Right lobe of liver (tissue), 6 donors: ENCODE data around the gene SHOC2. TPM values are rescaled to one million over a fixed set of nuclear protein-coding genes. Genes with fewer than 3 reads are reported as not detected.

Source experiments
- ATAC-seq, 4 donors: fragments of 200-7000 bp; cut with Tn5 transposase; one replicate each; pipeline ENCODE4 v1.9.1; 2020; ENCODE audit warnings: mild to moderate bottlenecking in 4 of 4, moderate library complexity in 4 of 4
- DNase-seq, 3 donors: peaks; one replicate each; pipeline ENCODE4 v3.0.0-alpha.2; 2020
- H3K27ac ChIP-seq, 3 donors: fragments of 200-600 bp; one replicate each; pipeline ENCODE4 v1.8.0; 2022
- H3K27me3 ChIP-seq, 2 donors: fragments of 200-600 bp; one replicate each; pipeline ENCODE4 v1.8.0; 2022
- H3K36me3 ChIP-seq, 4 donors: fragments of 200-600 bp; sonication (generic) in 1 of 4; one replicate each; pipeline versions ENCODE4 v1.5.1 to v1.8.0; 2017 to 2022; ENCODE audit warnings: control low read depth in 1 of 4
- H3K4me1 ChIP-seq, 4 donors: fragments of 200-600 bp; sonication (generic) in 1 of 4; one replicate each; pipeline versions ENCODE4 v1.5.1 to v1.8.0; 2017 to 2022; ENCODE audit warnings: control low read depth in 1 of 4
- H3K4me3 ChIP-seq, 3 donors: fragments of 200-600 bp; one replicate each; pipeline ENCODE4 v1.8.0; 2022
- H3K9me3 ChIP-seq, 4 donors: fragments of 200-600 bp; sonication (generic) in 1 of 4; one replicate each; pipeline versions ENCODE4 v1.5.1 to v1.8.0; 2017 to 2022; ENCODE audit warnings: control low read depth in 1 of 4
- POLR2A ChIP-seq: fragments of 450-650 bp; IDR thresholded peaks from one replicate; pipeline ENCODE4 v1.6.1; 2017; ENCODE audit warnings: antibody characterized with exemption, mild to moderate bottlenecking
- WGBS: methylation state at CpG from one replicate; pipeline ENCODE4 v1.1.6; 2018; ENCODE audit warnings: low coverage, low lambda C conversion rate; ENCODE audit not compliant: insufficient coverage; ENCODE audit errors: missing lambda C conversion rate; 5-methylcytosine and 5-hydroxymethylcytosine counted together
- intact Hi-C, 2 donors: fragments of 100-400 bp; cut with DNase I; formaldehyde crosslinking; loops; one replicate each; pipeline versions ENCODE4 v1.11.2 to v1.14.1; 2022
- total RNA-seq, 6 experiments: library from RNA; depleted of rRNA in 2 of 6; stranded (reverse); fragments of >200 nt in 2 of 6; fragmentation: NEBNext Ultra II Directional in 3 of 6; extraction: Animal tissue kit (Norgen Biotek cat#: 25700) in 3 of 6; gene quantifications; one replicate each; pipeline versions ENCODE4 v1.1.0 to v1.2.4, GENCODE V29; 2016 to 2023
- TF ChIP-seq, protein P1 (sequence below), 4 donors: fragments of 200-600 bp in 3 of 4; fragments of 450-650 bp in 1 of 4; IDR thresholded peaks; one replicate each; pipeline versions ENCODE4 v1.5.1 to v1.8.0; 2016 to 2022; ENCODE audit warnings: antibody characterized with exemption in 4 of 4, mild to moderate bottlenecking in 2 of 4
- donor health status: DM: no; HTN: yes; CAD: no.
- donor health status: DM: no; HTN: no; CAD: no.
- donor health status: DM: no; HTN: no; CAD: no.
- donor health status: DM: no; HTN: yes; CAD: no.
- donor health status: DM: no; HTN: yes; CAD: no.

SHOC2 gene
- total RNA-seq, 6 experiments from 2014 or later, result 16.0 to 28.6 (median 22.2) TPM

DNA sequence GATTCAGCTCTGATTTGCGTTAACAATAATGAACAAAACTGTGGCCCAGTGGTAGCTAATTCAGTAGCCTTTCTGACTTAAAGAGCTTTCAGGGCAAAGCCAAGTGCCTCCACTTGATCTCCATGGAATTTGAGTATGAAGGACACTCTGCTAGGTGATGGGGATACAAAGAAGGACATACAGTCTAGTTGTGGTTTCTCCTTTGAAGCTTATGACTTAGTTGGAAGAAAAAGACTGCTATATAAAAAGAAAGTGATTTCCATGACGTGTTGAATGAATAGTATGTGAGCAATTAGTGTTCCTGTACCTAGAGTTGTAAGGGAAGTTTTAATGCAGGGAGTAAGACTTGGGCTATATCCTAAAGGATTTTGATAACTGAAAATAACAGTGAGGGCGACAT, 39.4 kb upstream of the SHOC2 start:
- intact Hi-C loops, result no loop called here
- DNase-seq (no peak), ATAC-seq (no peak)
- TF ChIP-seq POLR2A, result no peak
- TF ChIP-seq, protein P1, sequence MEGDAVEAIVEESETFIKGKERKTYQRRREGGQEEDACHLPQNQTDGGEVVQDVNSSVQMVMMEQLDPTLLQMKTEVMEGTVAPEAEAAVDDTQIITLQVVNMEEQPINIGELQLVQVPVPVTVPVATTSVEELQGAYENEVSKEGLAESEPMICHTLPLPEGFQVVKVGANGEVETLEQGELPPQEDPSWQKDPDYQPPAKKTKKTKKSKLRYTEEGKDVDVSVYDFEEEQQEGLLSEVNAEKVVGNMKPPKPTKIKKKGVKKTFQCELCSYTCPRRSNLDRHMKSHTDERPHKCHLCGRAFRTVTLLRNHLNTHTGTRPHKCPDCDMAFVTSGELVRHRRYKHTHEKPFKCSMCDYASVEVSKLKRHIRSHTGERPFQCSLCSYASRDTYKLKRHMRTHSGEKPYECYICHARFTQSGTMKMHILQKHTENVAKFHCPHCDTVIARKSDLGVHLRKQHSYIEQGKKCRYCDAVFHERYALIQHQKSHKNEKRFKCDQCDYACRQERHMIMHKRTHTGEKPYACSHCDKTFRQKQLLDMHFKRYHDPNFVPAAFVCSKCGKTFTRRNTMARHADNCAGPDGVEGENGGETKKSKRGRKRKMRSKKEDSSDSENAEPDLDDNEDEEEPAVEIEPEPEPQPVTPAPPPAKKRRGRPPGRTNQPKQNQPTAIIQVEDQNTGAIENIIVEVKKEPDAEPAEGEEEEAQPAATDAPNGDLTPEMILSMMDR (IDR thresholded peaks at IDR 0.05), result no peak
- Histone ChIP-seq H3K27me3 (no peaks in the 10 kb centered on the region), H3K4me1 (peaks cover 0 to 10% (median 1%) of the 10 kb centered on the region in 4 donors), H3K27ac (no peak overlapping the region), H3K36me3 (peaks cover 0 to 28% (median 8%) of the 10 kb centered on the region in 4 donors), H3K9me3 (no peaks in the 10 kb centered on the region), H3K4me3 (no peak overlapping the region)
- WGBS, result 90% methylated on average over 3 of the region's 3 CpGs

DNA sequence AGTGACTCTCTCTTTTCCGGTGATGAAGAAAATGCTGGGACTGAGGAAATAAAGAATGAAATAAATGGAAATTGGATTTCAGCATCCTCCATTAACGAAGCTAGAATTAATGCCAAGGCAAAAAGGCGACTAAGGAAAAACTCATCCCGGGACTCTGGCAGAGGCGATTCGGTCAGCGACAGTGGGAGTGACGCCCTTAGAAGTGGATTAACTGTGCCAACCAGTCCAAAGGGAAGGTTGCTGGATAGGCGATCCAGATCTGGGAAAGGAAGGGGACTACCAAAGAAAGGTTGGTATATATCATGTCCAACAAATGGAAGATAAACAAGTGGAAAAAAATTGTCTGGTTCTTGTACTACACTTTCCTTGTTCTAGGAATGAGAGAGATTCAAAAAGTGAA, 38.2 kb upstream of the SHOC2 start:
- Histone ChIP-seq H3K4me1 (peaks cover 0 to 18% (median 0%) of the 10 kb centered on the region in 4 donors), H3K4me3 (no peak overlapping the region), H3K27ac (no peak overlapping the region), H3K36me3 (peaks cover 0 to 34% (median 11%) of the 10 kb centered on the region in 4 donors), H3K27me3 (no peaks in the 10 kb centered on the region), H3K9me3 (no peaks in the 10 kb centered on the region)
- intact Hi-C loops, result no loop called here
- WGBS, result 72% methylated on average over 9 of the region's 9 CpGs
- DNase-seq (no peak), ATAC-seq (peak in 2 of 4 donors; percentile 48 to 54)
- TF ChIP-seq, protein P1 (IDR thresholded peaks at IDR 0.05), result no peak
- no peak for TF ChIP-seq POLR2A

DNA sequence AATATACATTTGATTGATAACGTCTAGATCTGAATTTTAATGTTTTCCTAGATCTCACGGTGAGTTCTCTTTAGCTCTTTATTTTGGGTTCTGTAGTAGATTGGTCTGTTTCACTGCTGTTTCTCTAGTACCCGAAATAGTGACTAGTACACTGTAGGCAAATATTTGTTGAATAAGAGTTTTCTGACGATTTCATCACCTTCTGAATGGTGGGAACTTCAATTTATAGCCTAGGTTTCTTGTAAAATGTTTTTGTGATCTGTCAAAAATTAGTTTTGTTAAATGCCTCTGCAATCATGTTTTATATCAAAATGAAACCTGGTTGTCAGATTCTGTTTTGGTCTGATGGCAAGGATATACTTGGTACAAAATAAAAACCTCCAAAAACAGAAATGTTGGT, 37.5 kb upstream of the SHOC2 start:
- ATAC-seq, result peak in 2 of 4 donors; percentile 48 to 59
- no peak overlapping the region for H3K4me3 ChIP-seq
- peaks cover 0 to 34% (median 11%) of the 10 kb centered on the region in 4 donors for H3K36me3 ChIP-seq

DNA sequence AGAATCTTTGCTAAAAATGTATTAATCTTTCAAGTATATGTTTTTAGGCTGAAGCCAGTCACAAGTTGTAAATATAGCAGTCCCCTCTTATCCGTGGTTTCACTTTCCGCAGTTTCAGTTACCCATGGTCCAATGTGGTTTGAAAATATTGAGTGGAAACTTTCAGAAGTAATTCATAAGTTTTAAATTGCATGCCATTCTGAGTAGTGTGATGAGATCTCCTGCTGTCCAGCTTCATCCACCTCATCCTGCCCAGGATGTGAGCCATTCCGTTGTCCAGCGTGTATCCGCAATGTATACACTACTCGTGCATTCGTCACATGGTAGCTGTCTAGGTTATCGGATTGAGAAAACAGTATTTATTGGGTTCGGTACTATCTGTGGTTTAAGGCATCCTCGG, 35.5 kb upstream of the SHOC2 start:
- intact Hi-C loops, result no loop called here
- TF ChIP-seq, protein P1 (IDR thresholded peaks at IDR 0.05), result no peak
- TF ChIP-seq POLR2A, result no peak
- Histone ChIP-seq H3K36me3 (peaks cover 0 to 53% (median 6%) of the 10 kb centered on the region in 4 donors), H3K27ac (no peak overlapping the region), H3K4me3 (no peak overlapping the region), H3K27me3 (no peaks in the 10 kb centered on the region), H3K4me1 (peaks cover 0 to 18% (median 0%) of the 10 kb centered on the region in 4 donors), H3K9me3 (no peaks in the 10 kb centered on the region)
- ATAC-seq (no peak), DNase-seq (no peak)
- WGBS, result 76% methylated on average over 10 of the region's 10 CpGs

More for the DNA sequence above, 37.5 kb upstream of the SHOC2 start:
- intact Hi-C loops, result no loop called here
- H3K27ac ChIP-seq, result no peak overlapping the region
- TF ChIP-seq POLR2A, result no peak
- TF ChIP-seq, protein P1 (IDR thresholded peaks at IDR 0.05), result no peak
- H3K4me1 ChIP-seq, result peaks cover 0 to 18% (median 0%) of the 10 kb centered on the region in 4 donors
- 34% methylated on average over 4 of the region's 4 CpGs for WGBS
- H3K9me3 ChIP-seq, result no peaks in the 10 kb centered on the region
- H3K27me3 ChIP-seq, result no peaks in the 10 kb centered on the region
- DNase-seq, result no peak
